Daoy (cell line): Measurements from ENCODE around the gene RASSF8. TPM values are rescaled to one million over a fixed set of nuclear protein-coding genes. Genes with fewer than 3 reads are reported as not detected.

Source experiments
- DNase-seq: peaks from one replicate; pipeline ENCODE4 v3.0.0-alpha.2; 2015; ENCODE audit warnings: low read depth
- total RNA-seq: library from RNA; depleted of rRNA; stranded (reverse); fragments of >200 nt; shearing (Covaris generic); gene quantifications from 2 replicates; pipeline ENCODE4 v1.2.3, GENCODE V29; 2014; rRNA removed

The RASSF8 gene, protein sequence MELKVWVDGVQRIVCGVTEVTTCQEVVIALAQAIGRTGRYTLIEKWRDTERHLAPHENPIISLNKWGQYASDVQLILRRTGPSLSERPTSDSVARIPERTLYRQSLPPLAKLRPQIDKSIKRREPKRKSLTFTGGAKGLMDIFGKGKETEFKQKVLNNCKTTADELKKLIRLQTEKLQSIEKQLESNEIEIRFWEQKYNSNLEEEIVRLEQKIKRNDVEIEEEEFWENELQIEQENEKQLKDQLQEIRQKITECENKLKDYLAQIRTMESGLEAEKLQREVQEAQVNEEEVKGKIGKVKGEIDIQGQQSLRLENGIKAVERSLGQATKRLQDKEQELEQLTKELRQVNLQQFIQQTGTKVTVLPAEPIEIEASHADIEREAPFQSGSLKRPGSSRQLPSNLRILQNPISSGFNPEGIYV
- total RNA-seq, result 24.9 and 30.9 TPM in 2 replicates

DNA sequence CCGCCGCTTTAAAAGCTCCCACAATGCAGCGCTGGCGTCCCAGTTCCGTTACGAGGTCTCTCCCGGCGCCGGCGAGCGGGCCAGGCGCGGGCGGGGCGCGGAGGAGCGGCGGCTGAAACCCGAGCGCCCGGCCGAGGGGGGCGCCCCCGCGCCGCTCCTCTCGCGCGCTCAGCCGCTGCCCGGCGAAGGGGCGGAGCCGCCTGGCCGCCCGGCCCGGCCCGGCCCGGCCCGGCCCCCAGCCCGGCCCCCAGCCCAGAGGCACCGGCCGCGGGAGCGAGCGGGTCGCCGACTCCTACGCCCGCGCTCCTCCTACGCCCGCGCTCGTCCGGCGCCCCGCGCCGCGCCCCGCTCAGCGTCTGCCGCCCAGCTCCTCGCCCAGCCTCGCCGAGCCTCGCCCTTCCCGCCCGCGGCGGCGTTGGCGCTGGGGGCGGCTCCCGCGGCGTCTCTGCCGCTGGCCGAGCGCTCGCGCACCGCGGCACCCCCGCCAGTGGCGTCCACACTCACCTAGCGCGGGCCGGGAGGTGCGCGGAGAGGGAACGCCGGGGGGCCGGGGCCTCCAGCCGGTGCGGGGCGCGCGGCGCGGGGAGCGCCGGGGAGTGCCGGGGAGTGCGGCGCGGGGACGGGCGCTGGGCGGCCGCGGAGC, at the start of gene RASSF8:
TSS of gene RASSF8 (plus strand) at position 255 of the 643 bp plus-strand sequence. CDS start 96,662 bp downstream, outside the sequence.
- peak; percentile 87 for DNase-seq

DNA sequence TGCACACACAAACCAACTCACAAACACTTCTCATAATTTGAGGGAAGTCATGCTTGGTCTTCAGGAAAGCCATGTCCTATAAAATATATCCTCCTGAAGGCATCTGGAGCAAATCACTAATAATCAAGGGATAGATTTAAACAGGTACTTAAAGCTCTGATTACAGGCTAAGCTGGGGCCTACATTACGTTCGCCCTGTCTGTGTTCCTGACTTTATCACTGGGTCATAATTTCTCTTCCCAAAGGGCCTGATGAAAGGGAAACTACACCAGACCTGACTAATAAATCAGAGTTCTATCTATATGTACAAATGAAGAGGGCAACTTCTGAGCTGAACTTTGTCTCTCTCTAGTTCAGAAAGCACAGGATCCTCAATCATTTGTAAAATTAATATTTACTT, 43.9 kb upstream of the RASSF8 start:
- no peak for DNase-seq

DNA sequence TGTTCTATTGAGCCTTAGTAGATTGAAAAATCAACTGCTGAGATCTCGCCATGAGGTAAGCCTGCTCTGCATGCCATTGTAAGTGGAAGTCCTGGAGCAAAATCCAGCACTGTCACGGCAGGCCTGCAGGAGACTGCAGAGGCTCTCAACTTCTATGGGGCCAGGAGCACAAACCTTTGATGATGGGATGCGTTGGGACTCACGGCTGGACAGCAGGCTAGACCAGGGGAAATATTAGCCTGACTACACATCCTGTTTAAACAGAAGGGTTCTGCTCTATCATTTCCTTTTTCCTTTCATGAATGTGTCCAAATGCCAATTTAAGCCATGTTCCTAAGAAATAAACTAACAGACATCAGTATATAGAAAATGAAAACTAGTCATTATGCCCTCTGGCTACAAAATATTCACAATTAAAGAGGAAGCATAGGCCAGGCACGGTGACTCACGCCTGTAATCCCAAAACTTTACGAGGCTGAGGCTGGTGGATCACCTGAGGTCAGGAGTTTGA, 33.9 kb upstream of the RASSF8 start:
- peak; percentile 61 for DNase-seq

DNA sequence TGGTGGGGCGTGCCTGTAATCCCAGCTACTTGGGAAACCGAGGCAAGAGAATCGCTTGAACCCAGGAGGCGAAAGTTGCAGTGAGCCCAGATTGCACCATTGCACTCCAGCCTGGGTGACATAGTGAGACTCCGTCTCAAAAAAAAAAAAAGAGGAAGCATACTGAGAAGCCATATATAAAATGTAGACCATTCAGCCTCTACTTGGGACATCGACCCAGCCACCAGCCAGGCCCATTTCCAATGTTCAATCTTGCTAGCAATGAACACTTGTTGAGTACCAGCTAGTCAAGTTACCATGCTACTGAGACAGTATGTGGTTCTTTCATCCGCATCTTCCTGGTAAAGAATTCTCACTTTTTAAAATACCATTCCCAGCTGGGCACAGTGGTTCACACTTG, 33.4 kb upstream of the RASSF8 start:
- no peak for DNase-seq

DNA sequence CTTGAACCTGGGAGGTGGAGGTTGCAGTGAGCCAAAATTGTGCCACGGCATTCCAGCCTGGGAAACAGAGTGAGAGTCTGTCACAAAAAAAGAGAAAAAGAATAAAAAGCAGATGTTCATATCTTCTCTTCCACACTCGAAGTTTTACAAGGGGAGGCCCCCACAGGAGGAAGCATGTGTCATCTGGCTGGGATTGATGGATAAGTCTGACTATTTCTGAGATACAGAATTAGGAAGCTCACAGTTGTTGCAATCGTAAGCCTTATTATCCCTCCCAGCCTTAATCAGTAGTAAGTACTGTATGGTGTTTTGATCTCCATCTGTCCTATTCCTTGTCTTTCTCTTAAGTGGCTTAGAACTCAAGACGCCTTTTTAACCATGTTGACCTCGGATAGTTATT, 31.9 kb upstream of the RASSF8 start:
- DNase-seq, result no peak

DNA sequence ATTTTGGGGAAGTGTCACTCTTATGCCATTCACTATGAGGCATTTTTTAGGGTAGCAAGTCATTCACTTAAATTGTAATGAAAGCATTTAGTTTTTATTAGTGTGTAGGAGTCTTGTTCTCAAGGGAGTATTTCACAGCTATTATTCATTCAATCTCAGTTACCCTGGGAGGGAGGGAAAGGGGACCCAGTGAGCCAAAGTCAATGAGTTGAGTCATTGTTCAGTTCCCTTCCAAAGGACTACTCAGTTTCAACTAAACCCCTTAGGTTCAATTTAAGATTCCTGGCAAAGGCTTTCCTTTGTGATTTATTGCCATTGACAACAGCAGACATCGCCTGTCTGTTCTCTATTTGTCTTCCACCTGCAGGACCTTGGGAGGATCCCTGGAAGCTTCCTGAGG, 29.3 kb upstream of the RASSF8 start:
- DNase-seq, result peak; percentile 9

DNA sequence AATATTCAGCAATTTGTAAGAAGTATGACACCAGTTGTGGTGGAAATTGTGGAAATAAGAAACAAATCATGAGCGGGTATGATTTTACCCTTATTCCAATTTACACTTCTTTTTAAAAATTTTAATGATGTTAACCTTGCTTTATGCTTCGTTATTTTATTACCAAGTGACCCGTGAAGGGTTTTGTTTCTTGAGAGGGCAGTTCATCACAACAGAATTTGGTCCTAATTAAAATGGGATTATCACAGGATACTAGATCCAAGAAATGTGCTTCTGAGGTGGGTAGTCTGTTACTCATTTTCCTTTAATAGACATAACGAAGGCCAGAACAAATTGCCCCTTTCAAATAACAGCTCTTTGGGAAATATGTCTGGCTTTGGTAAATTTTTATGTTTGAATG, 25.5 kb upstream of the RASSF8 start:
- DNase-seq, result no peak

DNA sequence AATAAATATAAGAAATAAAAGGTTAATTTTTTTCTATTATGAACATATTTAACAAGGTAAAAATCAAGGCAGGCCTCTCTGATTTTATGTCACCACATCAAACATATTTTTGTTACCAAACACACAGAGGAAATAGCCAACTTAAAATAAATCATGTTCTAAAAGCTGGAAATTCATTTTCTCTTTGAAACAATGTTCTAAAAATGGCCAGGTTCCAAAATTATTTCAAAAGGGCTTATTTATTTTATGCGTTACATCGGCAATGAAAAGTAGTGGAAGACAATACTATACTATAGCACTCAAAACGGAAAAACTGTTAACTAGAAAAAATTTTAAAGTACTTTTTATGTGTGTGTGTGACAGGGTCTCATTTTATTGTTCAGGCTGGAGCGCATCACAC, 24.0 kb upstream of the RASSF8 start:
- DNase-seq, result no peak

DNA sequence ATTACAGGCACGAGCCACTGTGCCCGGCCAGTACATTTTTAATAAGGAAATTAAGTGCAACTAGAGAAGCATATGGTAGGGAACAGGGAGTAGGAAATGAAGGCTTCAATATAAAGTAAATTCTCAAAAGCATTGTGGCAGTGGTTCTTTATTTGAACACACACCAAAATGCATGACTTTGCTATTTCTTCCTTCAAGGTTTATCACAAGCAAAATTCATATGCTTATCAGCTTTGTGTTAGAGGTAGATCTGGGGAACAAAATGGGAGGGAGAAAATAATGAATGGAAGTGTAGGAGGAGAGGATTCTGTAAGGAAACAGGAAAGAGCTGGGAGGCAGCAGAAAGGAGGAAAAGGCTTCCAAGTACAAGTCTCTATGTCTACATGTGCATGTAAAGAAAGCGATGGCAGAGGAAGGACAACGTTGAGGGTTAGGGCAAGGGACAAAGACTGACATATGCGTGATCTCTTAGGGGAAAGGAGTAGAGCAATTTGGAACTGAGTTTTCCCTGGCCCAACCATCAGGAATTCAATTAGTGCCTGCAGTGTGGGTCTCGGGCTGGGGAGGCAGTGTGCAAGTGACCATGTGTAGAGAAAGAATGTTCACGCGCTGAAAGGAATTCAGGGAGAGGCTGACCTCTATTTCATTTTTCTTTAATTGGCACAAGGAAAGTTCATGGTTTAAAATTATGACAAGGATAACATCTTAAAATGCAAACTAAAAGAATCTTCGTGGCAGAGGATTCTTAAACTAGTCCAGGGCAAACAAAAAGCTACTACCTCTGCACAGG, 22.9 kb upstream of the RASSF8 start:
- no peak for DNase-seq

DNA sequence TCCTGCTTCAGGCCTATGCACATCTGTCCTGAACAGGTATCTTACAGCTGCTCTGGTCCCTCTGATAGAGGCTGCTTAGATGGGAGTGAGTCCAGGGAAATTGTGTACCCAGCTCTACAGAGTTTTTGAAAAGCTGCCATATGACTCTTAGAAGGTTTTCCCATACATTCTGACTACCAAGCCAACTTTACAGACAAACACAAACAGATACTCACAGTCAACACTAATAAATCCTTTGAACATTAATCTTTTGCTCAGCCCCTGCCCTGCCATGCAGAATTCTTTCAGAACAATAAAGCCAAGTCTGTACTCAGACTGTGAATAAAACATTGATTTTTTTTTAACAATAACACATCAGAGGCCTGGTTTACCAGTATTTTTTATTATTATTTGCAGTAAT, 21.4 kb upstream of the RASSF8 start:
- no peak for DNase-seq

DNA sequence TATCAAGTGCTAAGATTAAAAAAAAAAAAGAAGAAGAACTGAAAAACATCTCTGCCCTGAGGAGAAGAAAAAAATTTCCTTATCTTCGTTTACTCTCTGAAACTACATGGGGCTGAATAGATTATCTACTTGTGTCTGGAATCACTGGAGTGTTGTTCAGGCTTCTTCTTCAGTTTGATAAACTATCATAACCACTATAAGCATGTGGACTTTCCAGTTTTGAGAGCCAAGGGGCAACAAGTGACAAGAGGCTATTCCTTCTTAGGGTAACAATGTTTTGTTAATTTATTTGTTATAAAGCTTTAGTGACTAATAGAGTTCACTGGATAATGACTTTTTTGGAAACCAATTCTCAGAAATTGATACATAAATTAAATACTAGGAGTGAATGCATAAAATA, 19.9 kb upstream of the RASSF8 start:
- no peak for DNase-seq

DNA sequence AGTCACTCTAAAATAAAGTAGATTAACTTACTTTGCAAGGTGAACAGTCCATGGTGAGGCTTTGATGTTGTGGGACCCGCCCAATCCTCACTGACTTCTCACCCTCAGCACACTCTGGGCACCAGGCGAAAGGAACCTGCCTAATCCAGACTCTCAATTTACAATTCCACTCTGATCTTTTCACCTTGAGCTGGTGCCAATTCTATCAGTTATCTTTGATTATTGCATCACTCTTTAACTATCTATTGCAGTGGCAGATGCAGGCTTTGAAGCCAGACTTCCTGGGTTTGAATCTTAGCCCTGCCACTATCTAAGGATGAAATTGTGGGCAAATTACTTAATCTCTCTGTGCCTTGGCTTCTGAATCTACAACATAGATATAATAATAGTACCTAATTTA, 18.9 kb upstream of the RASSF8 start:
- no peak for DNase-seq

DNA sequence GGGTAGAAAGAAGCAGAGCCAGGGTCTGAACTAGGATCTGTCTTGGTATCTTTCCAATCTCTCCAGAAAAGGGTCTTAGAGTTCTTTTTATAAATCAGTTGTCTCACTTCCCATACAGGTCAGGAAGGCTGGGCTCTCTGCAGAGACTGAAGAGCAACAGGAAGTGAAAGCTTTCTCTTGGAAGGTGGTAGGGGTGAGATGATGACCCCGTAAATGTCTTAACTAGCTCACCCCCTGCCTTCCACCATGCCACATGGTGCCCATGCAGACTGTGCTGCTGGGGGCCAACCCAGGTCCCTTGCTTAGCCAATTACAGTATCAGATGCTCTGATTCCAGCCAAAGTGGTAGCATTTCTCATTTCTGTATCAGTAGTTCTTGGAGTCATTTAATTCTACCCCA, 17.6 kb upstream of the RASSF8 start:
- DNase-seq, result no peak

DNA sequence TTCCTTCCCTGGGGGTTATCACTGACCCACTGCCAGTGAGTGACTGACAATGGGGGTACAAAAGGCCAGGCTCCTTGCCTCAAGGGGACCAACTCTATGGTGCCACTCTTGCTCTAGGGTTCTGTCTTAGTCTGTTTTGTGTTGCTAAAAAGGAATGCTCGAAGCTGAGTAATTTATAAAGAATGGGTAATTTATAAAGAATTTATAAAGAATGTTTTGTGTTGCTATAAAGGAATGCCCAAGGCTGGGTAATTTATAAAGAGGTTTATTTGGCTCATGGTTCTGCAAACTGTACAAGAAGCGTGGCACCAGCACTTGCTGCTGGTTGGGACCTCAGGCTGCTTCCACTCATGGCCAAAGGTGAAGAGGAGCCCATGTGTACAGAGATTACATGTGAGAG, 15.8 kb upstream of the RASSF8 start:
- no peak for DNase-seq

DNA sequence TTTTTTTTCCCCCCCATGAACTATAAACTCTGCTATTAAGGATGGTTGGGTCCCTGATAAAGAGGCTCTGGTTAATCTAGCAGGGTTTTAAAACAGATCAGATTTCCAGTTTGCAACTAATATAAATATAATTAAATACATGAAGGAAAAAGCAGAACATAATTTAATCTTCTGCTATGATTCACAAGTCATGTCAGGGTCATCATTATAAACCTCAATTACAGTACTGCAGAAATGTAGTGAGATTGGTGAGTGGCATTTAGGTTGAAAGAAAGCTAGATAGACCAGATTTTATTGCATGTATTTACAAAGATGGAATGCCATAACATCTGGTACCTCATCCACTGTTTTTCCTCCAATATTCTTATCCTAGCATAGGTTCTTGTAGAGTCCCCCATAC, 14.5 kb upstream of the RASSF8 start:
- DNase-seq, result no peak

DNA sequence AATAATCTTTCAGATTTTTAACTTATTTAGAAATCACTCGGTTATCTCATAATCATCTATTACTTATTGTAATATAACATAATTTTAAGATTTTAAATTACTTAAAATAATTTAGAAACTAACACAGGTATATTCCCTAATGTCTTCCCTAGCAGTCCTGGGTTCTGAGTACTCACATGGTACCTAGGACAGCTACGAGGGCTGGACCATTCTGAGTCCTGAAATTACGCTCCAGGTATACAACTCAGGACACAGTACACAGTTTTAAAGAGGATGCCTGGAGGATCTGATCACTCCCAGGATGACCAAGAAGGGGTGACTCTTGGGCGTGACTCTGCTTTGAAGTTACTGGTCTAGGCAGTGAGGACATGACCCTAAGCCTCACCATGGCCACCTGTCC, 9.1 kb upstream of the RASSF8 start:
- no peak for DNase-seq

DNA sequence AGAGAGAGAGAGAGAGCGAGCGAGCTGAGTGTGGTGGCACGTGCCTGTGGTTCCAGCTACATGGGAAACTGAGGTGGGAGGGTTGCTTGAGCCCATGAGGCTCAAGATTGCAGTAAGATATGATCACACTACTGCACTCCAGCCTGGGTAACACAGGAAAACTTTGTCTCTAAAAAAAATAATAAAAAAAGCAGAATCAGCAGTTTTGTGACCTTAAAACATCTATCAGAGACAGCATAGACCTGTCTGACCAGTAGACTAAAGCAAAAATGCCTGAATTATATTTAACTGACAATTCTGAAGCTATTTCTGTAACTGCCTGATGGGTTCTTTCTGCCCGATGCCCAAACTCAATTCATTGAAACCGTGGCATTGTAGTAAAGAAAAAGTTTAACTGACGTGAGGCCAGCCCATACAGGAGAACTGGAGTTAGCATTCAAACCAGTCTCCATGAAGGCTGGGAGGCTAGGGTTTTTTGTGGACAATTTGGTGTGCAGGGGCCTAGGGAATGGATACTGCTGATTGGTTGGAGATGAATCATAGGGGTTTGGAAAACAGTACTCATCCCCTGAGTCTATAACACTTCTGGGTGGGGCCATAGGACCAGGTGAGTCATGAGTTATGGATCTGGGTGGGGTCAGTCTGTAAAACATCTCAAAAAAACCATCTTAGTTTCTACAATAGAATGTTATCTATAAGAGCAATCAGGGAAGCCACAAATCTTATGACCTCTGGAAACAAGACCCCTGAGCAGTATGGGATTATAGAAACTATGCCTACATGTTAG, 8.0 kb upstream of the RASSF8 start:
- DNase-seq, result peak; percentile 34

DNA sequence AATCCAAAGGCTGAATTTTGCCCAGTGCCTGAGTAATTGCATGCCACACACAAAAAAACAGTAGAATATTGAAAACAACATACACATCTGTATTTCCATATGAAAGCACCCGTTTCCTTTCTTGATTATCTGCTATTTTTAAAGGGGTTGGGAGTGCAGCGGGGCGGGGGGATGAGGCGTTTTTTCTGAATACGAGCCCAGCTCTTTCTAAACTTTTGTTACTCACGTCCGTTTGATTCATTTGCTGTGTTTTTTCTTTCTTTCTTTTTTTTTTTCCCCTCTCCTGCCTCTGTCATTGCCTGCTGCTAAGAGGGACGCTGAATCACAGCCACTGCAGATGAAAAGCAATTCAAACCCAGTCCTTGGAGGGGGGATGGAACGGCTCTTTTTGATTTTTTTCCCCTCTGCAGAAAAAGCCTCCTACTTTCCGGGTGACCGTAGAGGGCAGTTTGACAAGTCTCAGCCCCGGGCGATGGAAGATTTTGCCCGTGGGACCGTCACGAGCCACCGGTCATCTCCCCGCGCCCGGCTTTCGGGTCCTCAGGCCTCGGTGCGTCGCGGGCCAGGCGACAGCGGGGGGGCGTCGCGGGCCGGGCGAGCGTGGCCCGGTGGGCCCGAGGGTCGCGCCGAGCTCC, 572 bp upstream of the RASSF8 start:
- peak; percentile 83 for DNase-seq

DNA sequence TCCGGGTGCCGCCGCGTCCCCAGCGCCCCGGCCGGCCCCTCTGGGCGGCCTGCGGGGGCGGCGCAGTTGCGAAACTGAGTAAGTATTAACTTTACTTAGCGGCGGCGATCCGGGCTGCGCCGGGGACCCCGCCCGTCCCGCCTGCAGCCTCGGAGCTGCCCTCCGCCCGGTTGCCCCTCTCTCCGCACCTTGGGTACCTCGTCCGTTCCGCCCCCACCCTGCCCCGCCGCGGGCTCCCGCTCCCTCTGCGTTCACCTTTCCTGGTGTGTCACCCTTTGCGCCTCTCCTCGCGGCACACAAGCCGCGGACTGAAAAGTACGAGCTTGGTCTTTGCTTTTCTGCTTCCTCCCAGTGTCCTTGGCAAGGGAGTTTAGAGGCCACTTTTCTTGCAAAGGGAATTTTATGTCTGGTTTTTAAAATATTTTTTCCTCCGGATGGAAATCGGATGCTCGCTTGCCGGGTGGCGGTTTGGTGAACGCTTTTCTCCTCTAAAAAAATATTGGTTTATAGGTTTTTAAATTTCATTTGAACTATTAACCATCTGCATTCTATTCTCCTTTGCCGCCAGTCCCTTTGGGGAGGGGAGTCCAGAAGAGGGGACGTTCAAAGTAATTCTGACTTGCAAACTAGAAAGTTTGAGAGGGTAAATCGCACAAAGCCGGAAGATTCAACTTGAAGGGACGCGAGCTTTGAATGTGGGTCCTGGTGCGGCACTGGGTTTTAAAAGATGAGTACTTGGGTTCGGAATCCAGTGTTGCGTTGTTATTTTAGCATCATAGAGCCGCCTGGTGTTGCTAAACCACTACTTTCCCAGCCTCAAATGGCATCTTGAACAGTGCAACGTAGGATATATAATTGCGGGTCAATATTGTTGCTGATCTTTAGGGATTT, 834 bp downstream of the RASSF8 start:
- peak; percentile 72 for DNase-seq

DNA sequence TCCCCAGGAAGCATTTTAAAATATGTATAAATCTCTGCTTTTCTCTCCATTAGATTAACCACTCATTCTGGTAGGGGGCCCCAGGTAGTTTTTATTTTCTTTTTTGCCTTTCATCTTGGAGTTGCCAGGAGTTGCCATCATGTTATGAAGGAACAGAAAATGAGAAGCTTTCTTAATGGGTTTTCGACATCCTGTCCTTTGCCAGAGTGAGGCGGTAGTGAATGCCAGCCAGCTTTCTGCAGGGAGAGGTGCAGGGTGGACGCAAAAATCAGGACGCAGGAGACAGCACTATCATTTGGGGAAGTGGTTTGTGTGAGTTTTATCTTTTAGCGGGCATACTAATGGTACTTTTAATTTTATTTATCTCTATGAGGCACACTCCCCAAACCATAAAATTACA, 1.7 kb downstream of the RASSF8 start:
- peak; percentile 63 for DNase-seq
